ENCODE data around the gene AP3D1.

- TF ChIP-seq CTCF (IDR thresholded peaks at IDR 0.05 in 8 of 11, conservative IDR thresholded peaks at IDR 0.05 in 3 of 11) (no peak), POLR2AphosphoS5 (IDR thresholded peaks at IDR 0.05) (no peak)
Measured at GRCh38 chr19:2062770-2063169, 88.6 kb downstream of the AP3D1 start.

All from spleen (tissue), 7 donors.